Heart left ventricle (tissue), 16 donors: ENCODE measurements around the gene PARVA. TPM values are rescaled to one million over a fixed set of nuclear protein-coding genes. Genes with fewer than 3 reads are reported as not detected.

ENCODE experiments used
- ATAC-seq, 4 donors: fragments of 200-7000 bp; cut with Tn5 transposase; one replicate each; pipeline ENCODE4 v1.9.1; 2020 to 2022; ENCODE audit warnings: moderate library complexity in 4 of 4, mild to moderate bottlenecking in 3 of 4, moderate number of reproducible peaks in 1 of 4
- DNase-seq, 5 donors: peaks; one replicate each; pipeline ENCODE4 v3.0.0-alpha.2; 2020
- H3K27ac ChIP-seq, 12 donors: fragments of 200-600 bp; sonication (generic) in 4 of 12; one replicate each; pipeline versions ENCODE4 v1.5.0 to v1.8.0; 2016 to 2022; ENCODE audit warnings: mild to moderate bottlenecking in 2 of 12
- H3K27me3 ChIP-seq, 9 donors: fragments of 200-600 bp; sonication (generic) in 2 of 9; one replicate each; pipeline versions ENCODE4 v1.5.1 to v1.8.0; 2016 to 2022; ENCODE audit warnings: mild to moderate bottlenecking in 3 of 9
- H3K36me3 ChIP-seq, 9 donors: fragments of 200-600 bp; sonication (generic) in 2 of 9; one replicate each; pipeline versions ENCODE4 v1.5.0 to v1.8.0; 2018 to 2022; ENCODE audit warnings: mild to moderate bottlenecking in 2 of 9
- H3K4me1 ChIP-seq, 12 donors: fragments of 200-600 bp; sonication (generic) in 4 of 12; one replicate each; pipeline versions ENCODE4 v1.5.0 to v1.8.0; 2016 to 2022; ENCODE audit warnings: mild to moderate bottlenecking in 3 of 12
- H3K4me3 ChIP-seq, 12 donors: fragments of 200-600 bp; sonication (generic) in 4 of 12; one replicate each; pipeline versions ENCODE4 v1.5.0 to v1.8.0; 2017 to 2022; ENCODE audit warnings: mild to moderate bottlenecking in 9 of 12, moderate library complexity in 4 of 12
- H3K9me3 ChIP-seq, 12 donors: fragments of 200-600 bp; sonication (generic) in 4 of 12; one replicate each; pipeline versions ENCODE4 v1.5.0 to v1.8.0; 2016 to 2022; ENCODE audit warnings: mild to moderate bottlenecking in 1 of 12
- POLR2A ChIP-seq, 2 donors: fragments of 450-650 bp; IDR thresholded peaks; one replicate each; pipeline ENCODE4 v1.6.1; 2017; ENCODE audit warnings: antibody characterized with exemption in 2 of 2, mild to moderate bottlenecking in 2 of 2, moderate library complexity in 2 of 2
- WGBS, 4 donors: extraction: QIAGEN DNeasy Blood & Tissue Kit in 2 of 4; methylation state at CpG; one replicate each; pipeline versions ENCODE4 v1.1.5 to v1.1.7; 2013 to 2018; 5-methylcytosine and 5-hydroxymethylcytosine counted together
- intact Hi-C, 10 donors: fragments of 100-400 bp; cut with DNase I; formaldehyde crosslinking; loops; one replicate each; pipeline versions ENCODE4 v1.11.1 to v1.14.2; 2022
- polyA plus RNA-seq, 2 donors: library from polyadenylated mRNA; stranded (reverse); fragments of 200-250 nt; gene quantifications; one replicate each; pipeline ENCODE4 v1.2.3, GENCODE V29; 2013
- total RNA-seq, 9 donors: library from RNA; depleted of rRNA in 2 of 9; stranded (reverse); fragments of >200 nt in 2 of 9; fragmentation: NEBNext Ultra II Directional in 3 of 9; extraction: Animal tissue kit (Norgen Biotek cat#: 25700) in 3 of 9; gene quantifications; one replicate each; pipeline versions ENCODE4 v1.1.0 to v1.2.4, GENCODE V29; 2016 to 2023
- TF ChIP-seq, protein P1 (sequence below), 12 donors: fragments of 200-600 bp; sonication (generic) in 4 of 12; IDR thresholded peaks; one replicate each; pipeline versions ENCODE4 v1.5.0 to v1.8.0; 2018 to 2022; ENCODE audit warnings: antibody characterized with exemption in 12 of 12, mild to moderate bottlenecking in 5 of 12
- donor health status: ischemic (EF 13 %, LVEDD 7.1; RV severe dilation, severe dysfunction).
- donor health status: healthy with polysubstance abuse.
- donor health status: DM: no; HTN: yes; CAD: no.
- donor health status: DM: no; HTN: no; CAD: no.
- donor health status: ischemic (EF 25% LVEDD 6.9; RV normal size, moderate dysfunction).
- donor health status: ischemic (EF 25% LVEDD 5.7; RV mildly dilated, moderate dysfunction).
- donor health status: healthy.
- donor health status: DM: yes; HTN: yes; CAD: no.
- donor health status: ischemic (EF 35%, LVEDD 5.7; RV mildly dilated, moderate dysfunction).
- donor health status: nonischemic (EF 11% LVEDD 7.7; RV severe dilation, severe dysfunction).
- donor health status: DM: yes; HTN: yes; CAD: no.
- donor health status: PGD.
- donor health status: ischemic (EF 29% LVEDD 5.4; RV normal size, mild dysfunction).
- donor health status: nonischemic (EF 23%, LVEDD 6.1; RV moderate dilation, normal function).

Gene PARVA
- total and polyA plus RNA-seq, 11 donors: 22.7 to 99.2 (median 65.9) TPM

DNA sequence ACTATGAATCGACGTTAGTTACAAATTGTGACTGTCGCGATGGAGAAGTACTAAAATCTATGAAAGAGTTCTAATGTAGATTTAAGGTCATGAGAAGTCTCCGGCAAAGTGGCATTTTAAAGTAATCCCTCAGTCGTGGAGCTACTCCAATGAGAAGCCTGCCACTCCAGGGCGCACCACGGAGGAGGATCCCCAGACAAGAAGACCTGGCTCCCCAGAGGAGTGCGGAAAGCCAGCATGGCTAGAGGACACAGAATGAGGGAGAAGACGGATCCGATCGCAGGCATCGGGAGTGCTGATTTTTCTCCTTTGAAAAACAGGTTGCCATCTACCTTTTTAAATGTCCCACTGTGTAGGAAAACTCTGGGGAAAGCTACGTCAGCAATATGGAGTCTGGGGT lies 155.2 kb downstream of the PARVA start:
- no peaks in the 10 kb centered on the region for H3K27me3 ChIP-seq
- peak overlapping the region in 1 of 12 donors; percentile 33 for H3K27ac ChIP-seq
- peaks cover 0 to 3% (median 0%) of the 10 kb centered on the region in 12 donors for H3K4me1 ChIP-seq
- TF ChIP-seq POLR2A (IDR thresholded peaks at IDR 0.05): no peak
- TF ChIP-seq, protein P1, sequence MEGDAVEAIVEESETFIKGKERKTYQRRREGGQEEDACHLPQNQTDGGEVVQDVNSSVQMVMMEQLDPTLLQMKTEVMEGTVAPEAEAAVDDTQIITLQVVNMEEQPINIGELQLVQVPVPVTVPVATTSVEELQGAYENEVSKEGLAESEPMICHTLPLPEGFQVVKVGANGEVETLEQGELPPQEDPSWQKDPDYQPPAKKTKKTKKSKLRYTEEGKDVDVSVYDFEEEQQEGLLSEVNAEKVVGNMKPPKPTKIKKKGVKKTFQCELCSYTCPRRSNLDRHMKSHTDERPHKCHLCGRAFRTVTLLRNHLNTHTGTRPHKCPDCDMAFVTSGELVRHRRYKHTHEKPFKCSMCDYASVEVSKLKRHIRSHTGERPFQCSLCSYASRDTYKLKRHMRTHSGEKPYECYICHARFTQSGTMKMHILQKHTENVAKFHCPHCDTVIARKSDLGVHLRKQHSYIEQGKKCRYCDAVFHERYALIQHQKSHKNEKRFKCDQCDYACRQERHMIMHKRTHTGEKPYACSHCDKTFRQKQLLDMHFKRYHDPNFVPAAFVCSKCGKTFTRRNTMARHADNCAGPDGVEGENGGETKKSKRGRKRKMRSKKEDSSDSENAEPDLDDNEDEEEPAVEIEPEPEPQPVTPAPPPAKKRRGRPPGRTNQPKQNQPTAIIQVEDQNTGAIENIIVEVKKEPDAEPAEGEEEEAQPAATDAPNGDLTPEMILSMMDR (IDR thresholded peaks at IDR 0.05): no peak
- no peak for ATAC-seq
- DNase-seq: no peak
- H3K9me3 ChIP-seq: no peaks in the 10 kb centered on the region
- H3K4me3 ChIP-seq: no peak overlapping the region
- WGBS, 4 donors: 95 to 97% (median 96%) methylated on average over 14 of the region's 14 CpGs
- H3K36me3 ChIP-seq: peaks cover 0 to 54% (median 23%) of the 10 kb centered on the region in 9 donors
- intact Hi-C loops: no loop called here

DNA sequence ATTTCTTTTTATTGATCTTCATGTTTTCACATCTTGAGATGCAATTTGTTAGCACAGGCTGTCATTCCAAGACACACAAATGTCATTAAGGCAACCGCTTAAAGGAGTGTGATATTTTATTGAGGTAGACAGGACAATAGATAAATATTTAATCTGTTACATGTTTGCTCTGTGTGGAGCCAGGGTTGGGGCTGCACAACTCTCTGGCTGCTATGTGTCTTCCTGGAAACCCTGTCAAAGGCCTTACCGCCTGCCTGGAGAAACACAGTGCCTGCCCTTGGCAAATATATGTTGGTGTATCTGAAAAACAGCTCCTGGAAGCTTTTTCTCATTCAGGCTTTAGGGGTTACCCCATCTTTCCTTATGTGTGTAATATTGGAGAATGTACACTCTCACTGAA lies 157.2 kb downstream of the PARVA start:
- 95 to 98% (median 97%) methylated on average over 2 of the region's 2 CpGs for WGBS, 4 donors
- Histone ChIP-seq H3K27me3 (no peaks in the 10 kb centered on the region), H3K36me3 (peaks cover 0 to 35% (median 4%) of the 10 kb centered on the region in 9 donors), H3K4me1 (peaks cover 0 to 6% (median 0%) of the 10 kb centered on the region in 12 donors), H3K27ac (no peak overlapping the region), H3K9me3 (no peaks in the 10 kb centered on the region), H3K4me3 (no peak overlapping the region)
- DNase-seq (no peak), ATAC-seq (no peak)
- intact Hi-C loops: no loop called here
- TF ChIP-seq, protein P1 (IDR thresholded peaks at IDR 0.05): no peak
- no peak for TF ChIP-seq POLR2A (IDR thresholded peaks at IDR 0.05)

DNA sequence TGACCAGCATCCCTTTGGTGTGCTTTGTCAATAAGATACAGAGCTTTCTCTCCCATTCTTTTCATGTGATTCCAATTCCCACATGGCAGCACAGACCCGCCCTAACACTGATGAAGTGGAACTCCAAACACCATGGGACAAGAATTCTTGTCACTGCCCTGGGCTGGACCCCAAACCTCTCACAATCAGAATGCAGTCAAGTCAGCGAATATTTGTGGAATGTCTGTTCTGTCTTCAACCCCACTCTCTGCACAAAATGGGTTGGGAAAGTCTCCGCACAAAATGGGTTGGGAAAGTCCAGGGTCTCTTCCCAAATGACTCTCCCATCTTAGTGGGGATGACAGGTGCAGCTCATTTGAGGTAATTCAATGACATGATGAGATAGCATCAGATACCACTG lies 157.9 kb downstream of the PARVA start:
- TF ChIP-seq, protein P1 (IDR thresholded peaks at IDR 0.05): no peak
- no peak for TF ChIP-seq POLR2A (IDR thresholded peaks at IDR 0.05)
- no peak overlapping the region for H3K4me3 ChIP-seq
- no peak for DNase-seq
- intact Hi-C loops: no loop called here
- no peaks in the 10 kb centered on the region for H3K27me3 ChIP-seq
- WGBS, 4 donors: 91 to 97% (median 95%) methylated on average over 3 of the region's 3 CpGs
- peaks cover 0 to 28% (median 4%) of the 10 kb centered on the region in 9 donors for H3K36me3 ChIP-seq
- H3K9me3 ChIP-seq: no peaks in the 10 kb centered on the region
- H3K4me1 ChIP-seq: peaks cover 0 to 6% (median 0%) of the 10 kb centered on the region in 12 donors
- H3K27ac ChIP-seq: no peak overlapping the region
- ATAC-seq: no peak

DNA sequence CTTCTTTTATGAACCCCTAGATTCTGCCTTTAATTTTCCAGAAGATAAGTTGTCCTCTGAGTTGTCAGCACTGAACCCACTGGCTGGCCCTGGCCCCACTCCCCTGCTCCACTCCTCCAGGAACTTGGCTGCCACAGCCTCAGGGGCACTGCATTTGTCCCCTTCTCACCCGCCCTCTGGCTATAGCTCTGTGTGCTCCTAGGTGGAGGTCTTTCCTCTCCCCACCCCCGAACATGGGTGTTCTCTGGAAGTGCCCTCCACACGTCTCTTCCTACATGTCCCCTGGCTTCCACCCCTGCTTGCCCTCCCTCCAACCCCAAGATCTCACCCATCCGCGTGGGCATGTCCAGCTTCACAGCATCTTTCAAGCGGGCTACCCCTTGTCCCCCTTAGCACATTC lies 159.2 kb downstream of the PARVA start:
- ATAC-seq: no peak
- 90 to 94% (median 91%) methylated on average over 6 of the region's 6 CpGs for WGBS, 4 donors

More for the DNA sequence above, 159.2 kb downstream of the PARVA start:
- no peaks in the 10 kb centered on the region for H3K27me3 ChIP-seq
- intact Hi-C loops: no loop called here
- no peak for DNase-seq
- no peaks in the 10 kb centered on the region for H3K9me3 ChIP-seq
- no peak overlapping the region for H3K4me3 ChIP-seq
- H3K27ac ChIP-seq: peak overlapping the region in 1 of 12 donors; percentile 9
- H3K36me3 ChIP-seq: peaks cover 0 to 16% (median 2%) of the 10 kb centered on the region in 9 donors
- H3K4me1 ChIP-seq: peaks cover 0 to 19% (median 8%) of the 10 kb centered on the region in 12 donors
- TF ChIP-seq POLR2A (IDR thresholded peaks at IDR 0.05): no peak
- TF ChIP-seq, protein P1 (IDR thresholded peaks at IDR 0.05): no peak
